GM19023 (cell line): ENCODE measurements around the gene TMPRSS13.

Source experiments
- ATAC-seq: cut with Tn5 transposase; IDR thresholded peaks from one replicate; pipeline ENCODE4 v1.9.1; 2021; ENCODE audit warnings: mild to moderate bottlenecking, moderate library complexity; ENCODE audit not compliant: unreplicated experiment

Gene TMPRSS13

DNA sequence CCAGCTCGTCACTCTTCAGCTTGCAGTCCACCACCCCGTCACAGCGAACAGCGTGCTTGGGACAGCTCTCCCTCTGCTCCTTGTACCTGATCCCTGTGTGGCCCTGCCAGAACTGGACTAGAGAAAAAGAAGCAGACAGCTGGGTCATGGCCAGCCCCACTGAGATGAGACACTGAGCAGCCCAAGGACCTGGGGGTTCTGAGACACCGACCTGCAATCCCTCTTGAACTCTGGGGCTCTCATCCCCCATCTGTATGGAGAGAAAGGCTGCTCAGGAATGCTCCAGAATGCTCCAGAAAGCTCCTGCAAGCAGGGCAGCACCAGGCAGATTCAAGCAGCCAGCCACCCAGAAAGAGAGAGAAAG, 14.8 kb downstream of the TMPRSS13 start:
- no peak for ATAC-seq

DNA sequence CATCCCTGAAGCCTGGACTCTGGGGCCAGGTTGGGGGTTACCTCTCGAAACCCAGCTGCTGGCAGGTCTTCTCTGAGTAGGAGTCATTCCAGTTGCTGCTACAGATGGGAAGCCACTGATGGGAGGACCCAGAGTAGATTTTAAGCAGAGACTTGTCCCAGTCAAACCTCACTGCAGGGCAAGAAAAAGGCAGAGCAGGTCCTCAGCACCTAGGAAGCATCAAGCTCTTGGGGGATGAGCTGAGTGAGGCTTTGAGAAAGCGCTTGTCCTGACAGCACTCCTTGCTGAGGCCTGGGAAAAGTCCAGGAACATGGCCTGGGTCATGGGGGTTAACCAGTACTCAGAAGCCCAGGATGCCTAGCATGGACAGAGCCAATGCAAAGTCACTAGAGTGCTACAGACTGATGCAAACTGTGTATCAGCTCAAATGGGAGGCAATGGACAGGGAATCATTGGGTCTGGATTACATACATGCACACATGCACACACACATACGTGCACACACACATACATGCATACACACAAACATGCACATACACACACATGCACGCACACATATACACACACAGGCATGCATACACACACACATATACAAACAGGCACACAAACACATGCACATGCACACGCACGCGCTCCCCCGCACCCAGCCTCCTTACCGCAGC, 15.3 kb downstream of the TMPRSS13 start:
- ATAC-seq: no peak

DNA sequence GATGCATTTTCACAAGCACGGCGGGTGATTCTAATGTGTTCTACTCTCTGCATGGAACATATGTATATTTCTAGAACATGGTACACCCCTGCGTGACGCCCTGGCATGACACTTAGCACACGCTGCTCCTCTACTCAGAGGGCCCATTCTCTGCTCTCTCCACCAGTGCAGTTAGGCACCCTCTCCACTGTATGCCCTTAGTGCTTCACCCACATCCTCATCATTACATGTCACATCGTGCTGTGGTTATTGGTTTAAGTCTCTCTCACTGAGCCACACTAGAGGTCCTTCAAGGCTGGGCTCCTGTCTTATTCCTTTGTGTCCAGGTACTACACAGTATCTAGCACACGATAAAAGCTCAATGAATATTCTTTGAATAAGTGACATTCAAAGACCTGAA, 16.7 kb downstream of the TMPRSS13 start:
- ATAC-seq: no peak

DNA sequence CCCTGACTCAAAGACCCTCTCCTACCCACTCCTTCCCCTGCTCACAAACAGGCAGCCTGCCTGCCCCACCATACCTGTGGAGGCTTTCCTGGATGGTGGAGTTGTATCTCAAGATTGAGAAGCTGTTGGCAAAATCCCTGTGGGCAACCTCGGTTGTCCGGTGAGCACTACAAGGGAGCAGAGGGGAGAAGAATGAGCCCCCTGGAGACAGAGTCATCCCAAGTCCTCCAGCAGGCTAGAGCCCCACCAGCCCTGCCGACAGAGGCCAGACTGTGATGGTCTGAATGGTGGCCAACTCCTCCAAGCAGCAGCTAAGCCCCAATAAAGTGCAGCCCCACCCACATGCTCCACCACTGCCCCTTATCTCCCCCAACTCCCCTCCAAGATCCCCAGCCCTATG, 17.5 kb downstream of the TMPRSS13 start:
- no peak for ATAC-seq

DNA sequence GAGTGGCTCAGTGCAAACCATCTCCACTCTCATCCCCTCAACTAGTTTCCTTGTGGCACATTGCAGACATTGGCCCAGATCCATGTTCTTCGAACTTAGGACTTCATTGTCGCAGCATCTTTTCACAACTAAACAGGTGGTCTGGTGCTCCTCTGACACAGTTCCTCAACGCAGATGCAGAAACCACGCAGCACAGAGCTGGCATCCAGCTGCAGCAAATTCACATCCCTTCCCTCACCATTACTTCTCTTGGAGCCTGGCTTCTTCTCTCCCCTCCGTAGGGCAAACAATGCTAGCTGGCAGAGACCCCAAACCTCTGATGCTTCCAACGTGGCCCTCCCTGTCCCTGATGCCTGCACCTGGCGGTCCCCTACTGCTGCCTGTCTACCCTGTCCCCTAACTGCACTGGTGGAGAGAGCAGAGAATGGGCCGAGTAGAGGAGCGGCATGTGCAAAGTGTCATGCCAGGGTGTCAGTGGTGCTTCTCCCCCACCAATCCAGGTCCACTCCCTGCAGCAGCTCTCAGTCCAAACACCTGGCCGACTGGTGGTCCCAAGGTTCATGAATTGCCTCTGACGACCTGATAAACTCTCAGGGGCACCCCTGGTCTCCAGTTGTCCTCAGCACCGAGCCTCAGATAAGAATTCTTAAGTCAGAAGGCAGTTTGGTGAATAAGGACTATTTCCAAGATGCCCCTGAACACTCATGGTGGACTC, 18.1 kb downstream of the TMPRSS13 start:
- ATAC-seq: no peak

DNA sequence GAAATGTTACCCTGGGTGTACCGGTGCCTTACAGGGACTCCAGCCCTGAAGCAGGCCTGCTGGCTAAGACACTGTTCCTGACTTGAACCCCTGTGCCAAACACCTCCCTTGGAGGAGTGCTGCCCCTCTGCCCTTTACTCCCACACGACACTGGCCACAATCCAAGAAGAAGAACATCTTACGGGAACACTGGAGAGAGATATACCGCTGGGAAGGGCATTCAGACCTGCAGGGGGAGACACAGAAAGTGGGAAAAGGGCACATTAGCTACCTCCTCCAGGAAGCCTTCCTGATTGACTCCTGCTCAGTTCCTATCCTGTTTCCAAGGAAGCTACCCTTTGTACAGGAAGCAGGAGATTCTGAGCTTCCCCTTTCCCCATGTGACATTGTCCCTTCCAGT, 18.7 kb downstream of the TMPRSS13 start:
- no peak for ATAC-seq

DNA sequence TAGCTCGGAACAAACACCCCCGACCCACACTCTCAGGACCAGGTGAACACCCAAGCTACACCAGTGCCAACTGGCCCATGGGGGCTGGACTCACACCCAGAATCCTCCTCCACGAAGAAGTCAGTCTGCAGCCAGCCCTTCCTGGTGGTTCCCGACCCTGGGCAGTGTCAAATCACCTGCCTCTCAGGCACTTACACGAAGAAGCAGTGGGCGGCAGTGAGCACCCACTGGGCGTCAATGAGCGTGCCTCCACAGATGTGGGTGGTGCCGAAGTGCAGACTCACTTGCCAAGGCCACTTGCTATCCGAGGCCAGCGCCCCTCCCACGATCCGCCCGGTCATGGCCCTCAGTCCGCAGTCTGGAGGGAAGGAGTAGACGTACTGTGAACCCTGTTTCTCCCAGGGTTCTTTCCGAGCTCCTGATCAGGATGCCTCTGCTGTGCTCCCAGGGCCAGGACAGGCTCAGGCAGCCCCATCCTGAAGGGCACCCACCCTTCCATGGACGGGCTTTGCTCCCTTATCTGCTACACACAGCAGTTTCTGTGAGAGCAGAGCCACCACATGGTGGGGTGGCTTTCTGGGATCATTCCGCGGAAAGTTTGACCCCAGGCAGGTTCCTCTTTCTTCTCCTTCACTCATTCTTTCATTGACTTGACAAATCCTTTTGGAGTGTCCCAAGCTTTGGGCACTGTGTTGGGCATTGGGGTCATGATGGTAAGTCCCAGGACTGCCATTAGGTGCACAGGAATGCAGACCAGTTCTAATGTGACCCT, 19.4 kb downstream of the TMPRSS13 start:
- ATAC-seq: no peak

DNA sequence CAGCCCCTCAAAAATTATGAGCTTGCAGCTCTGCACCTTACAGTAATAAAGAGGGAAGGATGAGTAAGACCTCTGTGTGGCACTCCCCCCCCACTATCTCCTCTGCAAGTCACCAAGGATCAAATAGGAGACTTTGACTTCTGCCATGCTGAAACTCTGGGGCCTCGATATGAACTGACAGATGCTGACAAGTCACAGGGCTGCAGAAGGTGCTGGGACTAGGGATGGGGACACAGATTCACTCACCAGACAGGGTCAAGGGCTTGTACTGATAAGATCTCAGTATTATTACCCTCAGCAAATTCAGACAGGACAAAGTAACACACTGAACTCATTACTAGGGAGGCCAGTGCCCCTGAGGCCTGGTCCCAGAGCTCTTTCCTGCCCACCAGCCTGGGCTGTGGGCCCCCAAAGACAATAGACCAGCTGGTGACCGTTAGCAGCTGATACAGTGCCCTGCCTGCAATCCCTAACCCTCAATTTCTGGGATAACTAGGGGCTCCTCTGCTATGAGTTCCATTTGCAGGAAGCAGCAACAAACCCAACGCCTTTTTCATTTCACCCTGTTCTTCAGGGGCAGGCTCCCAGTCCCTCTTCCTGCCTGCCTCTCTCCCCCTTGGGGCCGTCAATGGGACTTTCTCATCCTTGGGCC, 20.1 kb downstream of the TMPRSS13 start:
- ATAC-seq: no peak

DNA sequence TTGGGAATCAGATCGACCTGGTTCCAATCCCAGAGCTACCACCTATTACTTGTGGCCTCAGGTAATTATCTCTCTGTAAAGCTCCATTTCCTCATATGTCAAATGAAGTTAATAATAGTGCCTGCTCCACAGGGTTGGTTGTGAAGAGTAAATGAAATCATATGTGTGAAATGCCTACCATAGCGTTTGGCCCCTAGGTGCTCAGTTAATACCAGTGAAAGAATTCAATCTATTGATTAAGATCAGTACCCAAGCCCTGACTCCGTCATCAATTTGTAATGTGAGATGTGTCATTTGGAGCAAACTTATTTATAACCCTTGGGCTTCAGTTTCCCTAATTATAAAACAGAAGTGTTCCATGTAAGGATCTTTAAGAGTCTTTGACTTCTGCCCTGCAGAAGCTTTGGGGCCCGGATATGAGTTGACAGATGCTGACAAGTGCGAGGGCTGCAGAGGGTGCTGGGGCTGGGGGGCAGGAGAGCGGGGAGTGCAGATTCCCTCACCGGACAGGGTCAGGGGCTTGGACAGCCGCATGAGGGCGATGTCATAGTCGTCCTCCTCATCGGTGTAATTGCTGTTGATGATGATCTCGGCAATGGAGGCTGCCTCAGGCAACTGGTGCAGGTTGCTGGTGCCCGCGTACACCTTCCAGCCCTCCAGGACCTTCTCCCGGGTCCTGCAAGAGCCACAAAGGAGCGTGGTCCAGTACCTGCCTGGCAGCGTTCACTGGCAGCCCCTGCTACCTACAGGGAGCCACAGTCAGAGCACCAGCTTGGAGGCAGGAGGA, 20.9 kb downstream of the TMPRSS13 start:
- ATAC-seq: no peak

DNA sequence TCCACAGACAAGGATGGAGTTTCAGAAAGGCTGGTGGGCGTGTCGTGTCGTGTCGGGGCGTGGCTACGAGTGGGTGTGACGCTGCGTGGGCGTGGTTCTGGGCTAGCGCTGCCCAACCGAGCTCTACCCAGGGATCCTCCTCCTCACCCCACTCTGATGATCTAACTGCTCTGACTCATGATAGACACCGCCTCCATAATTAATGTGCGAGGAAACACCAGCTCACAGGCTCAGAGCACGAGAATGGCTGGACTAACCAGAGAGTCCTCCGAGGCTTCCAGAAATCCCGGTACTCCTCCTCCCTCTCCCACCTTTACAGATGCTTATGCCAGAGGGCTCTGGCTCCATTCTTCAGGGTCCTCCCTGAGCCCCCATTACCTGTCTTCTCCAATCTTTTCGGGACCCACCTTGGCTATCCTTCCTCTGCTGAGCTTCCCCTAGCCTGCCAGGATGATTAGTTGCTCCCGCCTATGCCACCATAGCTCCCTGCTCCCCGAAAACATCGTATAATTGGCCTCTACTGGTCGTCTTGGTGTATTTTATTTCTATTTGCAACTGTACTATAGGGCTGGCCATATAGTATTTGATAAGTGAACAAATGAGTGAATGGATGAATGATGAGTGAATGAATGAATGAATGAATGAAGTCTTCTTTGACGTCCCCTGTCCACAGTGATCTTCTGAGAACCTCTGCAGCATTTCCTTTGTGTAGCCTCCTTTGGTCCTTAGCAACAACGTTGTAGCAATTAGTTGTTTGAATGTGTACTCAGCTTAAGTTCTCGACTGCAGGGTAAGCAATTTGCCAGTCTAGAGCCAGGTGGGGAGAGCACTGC, 21.7 kb downstream of the TMPRSS13 start:
- no peak for ATAC-seq

DNA sequence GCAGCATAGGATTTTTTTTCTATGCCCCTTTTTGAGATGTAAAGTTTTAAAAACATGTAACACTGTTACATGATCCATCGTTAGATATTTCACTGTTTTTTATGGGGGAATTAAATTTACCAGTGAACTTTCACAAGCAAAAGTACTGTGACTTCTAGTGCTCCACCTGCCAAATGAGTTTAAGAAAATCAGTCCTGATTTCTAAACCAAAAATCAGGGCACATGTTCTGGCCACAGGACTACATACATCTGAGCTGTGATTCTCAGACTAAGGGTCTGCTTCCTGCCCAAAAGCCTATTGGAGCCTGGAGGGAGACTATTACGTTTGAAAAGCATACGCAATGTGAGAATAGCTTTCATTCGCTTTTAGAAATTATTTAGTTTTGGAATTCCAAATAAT, 22.5 kb downstream of the TMPRSS13 start:
- no peak for ATAC-seq

DNA sequence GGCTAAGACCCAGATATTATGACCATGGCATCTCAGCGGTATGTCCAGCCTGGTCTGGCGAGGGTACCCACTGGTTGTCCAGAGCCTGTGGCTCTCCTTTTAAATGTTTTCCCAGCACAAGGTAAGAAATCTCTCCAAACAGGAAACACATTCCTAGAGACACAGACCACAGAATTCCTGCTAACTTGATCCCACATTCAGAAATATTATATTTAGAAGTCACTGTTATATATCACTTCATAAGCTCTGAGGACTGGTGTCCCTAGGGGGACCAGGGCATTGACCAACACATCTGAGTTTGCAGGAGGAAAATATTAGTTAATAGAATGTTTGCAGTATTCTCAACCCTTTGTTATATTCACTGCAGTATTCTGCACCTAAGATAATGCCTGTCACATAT, 23.1 kb downstream of the TMPRSS13 start:
- ATAC-seq: no peak

DNA sequence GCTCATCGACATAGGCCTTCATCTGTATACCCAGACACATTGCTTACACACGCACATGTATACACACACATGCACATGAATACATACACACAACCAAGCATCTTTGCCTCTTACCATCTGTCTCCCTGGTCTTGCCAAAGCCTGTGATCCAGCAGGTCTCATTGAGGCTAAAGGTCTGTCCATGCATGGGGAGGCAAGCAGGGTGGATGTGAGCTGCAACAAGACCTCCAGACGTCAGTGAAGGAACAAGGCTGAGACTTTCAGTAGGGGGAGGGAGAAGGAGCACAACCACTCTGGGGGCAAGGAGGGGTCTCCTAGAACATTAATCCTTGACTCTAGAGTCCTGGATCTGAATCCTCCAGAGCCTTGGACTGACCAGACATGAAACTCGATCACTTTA, 23.7 kb downstream of the TMPRSS13 start:
- ATAC-seq: no peak

DNA sequence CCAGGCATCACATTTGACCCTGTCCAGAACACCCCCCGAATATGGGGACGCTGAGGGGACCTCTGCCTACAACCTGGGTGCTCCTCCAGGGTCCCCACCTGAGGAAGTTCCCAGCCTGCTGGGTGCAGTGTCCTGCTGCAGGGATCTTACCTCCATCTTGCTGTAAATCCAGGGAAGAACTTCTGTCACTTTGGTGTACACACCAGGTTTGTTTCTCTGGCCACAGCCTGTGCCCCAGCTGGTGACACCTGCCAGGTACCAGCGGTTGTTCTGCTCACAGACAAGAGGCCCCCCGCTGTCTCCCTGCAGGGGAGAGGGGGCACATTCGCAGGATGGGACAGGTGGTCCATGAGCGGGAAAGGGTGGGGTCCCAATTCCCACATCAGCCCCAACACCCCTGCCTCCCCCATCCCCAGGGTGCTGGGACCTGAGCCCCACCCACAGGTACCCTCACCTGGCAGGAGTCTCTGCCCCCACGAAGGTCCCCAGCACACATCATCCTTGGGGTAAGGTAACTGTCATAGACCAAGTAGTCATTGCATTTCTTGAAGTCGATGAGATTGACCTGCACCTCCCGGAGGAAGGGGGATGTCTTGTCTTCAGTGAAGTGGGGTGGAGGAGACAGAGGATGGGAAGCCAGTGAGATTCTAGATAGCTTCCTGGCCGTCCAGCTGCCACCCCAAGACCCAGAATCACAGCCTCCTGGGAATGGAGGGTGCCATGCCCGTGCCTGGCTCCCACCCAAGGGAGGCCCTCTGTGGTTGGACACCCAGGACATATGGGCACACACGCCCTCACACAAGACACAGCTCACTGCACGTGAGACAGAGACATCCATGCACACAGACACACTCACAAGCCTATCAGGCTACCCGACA, 25.5 kb downstream of the TMPRSS13 start:
- no peak for ATAC-seq

DNA sequence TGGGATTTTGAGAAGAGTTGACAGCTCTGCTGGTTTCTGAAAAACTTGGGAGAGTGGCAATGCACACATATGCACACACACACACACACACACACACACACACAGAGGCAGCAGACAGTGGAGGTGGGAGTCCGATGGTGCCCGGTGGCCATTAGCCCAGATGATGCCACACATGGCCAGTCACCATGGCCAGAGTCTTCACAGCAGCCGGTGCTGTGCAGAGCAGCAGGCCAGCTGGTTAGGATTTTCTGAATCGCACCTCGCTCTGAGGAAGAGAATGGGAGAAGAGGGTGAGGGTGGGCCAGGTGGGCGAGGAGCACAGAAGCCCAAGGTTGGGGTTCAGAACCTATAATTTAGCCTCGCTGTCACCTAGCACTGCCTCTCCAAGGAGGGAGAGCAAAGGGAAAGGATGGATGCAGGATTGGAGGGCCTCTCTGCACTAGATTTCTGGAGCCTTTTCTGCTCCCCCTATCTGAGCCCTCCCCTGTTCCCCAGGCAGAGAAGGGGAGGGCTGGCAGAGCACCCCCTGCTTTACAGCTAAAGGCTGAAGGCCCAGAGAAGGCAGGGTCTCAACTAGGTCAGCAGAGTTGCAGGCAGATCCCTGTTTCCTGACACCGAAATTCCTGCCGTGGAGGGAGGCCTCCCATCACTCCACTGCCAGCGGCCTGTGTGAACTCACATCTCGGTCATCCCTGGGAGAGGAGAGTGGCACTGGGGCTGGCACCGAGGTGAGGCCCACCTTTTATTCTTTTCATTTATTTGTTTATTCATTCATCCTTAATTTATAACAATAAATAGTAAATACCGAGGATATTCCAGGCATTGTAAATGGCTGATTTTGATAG, 27.0 kb downstream of the TMPRSS13 start:
- ATAC-seq: no peak

DNA sequence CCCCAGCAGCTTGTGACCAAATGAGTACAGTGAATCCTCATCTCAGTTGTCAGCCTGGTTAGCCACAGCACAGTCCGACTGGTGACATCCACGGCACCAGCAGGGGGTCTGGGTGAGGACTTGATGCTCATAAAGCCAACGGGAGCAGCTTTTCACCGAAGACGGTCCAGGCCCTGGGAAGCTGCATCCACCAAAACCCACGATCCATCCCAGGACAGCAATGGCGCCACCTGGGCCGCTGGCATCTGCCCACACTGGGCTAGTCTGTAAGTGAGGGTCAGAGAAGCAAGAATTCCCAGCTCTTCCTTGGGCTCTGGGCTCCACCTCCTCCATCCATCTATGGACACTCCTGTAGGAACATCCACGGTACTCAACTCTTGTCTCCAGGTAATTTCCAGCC, 27.6 kb downstream of the TMPRSS13 start:
- no peak for ATAC-seq

DNA sequence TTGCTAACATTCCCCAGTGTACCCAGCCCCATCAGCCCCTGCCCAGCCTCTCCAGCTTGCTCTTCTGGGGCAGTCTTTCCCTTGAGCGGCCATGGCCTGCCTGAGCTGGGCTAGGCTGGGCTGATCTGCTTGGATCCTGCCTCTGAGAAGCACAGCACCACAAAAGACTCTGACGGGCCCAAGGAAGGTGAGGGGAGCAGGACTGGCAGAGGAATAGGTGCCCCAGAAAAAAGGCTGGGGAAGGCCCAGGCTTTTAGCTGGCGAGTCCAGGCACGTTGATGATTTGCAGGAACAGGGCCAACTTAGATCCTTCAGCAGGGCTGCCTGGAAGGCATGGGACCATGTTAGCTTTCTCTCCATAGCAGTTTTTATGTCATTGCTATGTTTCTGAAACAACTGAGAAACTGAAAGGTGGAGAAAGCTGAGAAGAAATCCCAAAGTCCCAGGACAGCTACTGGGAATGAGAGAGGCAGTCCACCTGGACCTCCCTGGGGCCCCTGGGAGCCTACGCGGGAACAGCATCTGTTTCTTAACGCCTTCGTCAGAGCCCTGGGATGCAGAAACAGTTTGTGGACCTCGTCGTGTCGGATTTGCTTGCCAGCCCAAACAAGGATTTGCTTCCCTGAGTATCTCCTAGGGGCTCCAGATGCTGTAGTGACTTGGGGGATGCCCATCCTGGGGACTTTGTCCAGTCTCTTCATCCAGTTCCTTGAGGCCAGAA, 28.3 kb downstream of the TMPRSS13 start:
- ATAC-seq: no peak
